Measurements from ENCODE around the gene AP4S1.

DNA sequence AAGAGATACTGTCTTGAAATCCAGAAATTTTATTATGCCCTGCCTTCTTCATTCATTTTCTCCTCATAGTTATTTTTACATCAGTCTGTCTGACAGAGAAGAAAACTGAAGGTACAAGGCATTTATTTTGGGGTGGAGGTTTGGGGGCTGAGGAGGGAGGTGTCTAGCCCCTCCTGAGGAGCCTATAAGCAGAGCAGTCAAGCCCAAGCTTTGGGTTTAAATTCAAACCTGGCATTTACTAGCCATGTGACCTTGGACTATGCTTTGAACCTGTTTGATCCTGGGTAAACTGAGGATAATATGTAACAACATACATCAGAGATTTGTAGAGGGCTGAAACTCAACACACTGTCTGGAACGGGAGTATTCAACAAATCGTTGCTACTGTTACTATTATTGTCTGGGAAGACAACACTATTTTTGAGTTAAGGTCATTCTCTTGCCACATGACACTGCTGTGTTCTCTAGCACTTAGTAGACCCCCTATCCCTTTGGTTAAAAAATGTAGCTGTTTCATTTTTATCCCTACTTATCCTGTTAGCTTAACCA is 66.8 kb downstream of the AP4S1 start:
- TF ChIP-seq, protein P1, sequence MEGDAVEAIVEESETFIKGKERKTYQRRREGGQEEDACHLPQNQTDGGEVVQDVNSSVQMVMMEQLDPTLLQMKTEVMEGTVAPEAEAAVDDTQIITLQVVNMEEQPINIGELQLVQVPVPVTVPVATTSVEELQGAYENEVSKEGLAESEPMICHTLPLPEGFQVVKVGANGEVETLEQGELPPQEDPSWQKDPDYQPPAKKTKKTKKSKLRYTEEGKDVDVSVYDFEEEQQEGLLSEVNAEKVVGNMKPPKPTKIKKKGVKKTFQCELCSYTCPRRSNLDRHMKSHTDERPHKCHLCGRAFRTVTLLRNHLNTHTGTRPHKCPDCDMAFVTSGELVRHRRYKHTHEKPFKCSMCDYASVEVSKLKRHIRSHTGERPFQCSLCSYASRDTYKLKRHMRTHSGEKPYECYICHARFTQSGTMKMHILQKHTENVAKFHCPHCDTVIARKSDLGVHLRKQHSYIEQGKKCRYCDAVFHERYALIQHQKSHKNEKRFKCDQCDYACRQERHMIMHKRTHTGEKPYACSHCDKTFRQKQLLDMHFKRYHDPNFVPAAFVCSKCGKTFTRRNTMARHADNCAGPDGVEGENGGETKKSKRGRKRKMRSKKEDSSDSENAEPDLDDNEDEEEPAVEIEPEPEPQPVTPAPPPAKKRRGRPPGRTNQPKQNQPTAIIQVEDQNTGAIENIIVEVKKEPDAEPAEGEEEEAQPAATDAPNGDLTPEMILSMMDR (IDR thresholded peaks at IDR 0.05): no peak
- TF ChIP-seq POLR2A (IDR thresholded peaks at IDR 0.05) (no peak), EP300 (IDR thresholded peaks at IDR 0.05) (no peak), POLR2AphosphoS5 (IDR thresholded peaks at IDR 0.05) (no peak)

Data from stomach (tissue), 4 donors.